Astrocyte of the spinal cord (primary cell): ENCODE measurements around the gene FAM151B.

Experiments used
- DNase-seq: peaks from one replicate; pipeline ENCODE4 v3.0.0; 2011; ENCODE audit warnings: low read depth, low spot score
- H3K4me3 ChIP-seq: 2 replicates; pipeline ENCODE4 v1.5.1; 2011; ENCODE audit warnings: low read depth, mild to moderate bottlenecking, low read length, moderate library complexity
- CTCF ChIP-seq: IDR thresholded peaks from 2 replicates; pipeline ENCODE4 v1.5.1; 2012; ENCODE audit warnings: low read depth, mild to moderate bottlenecking, low read length, inconsistent platforms
- in situ Hi-C: cut with HindIII; loops from 2 replicates; pipeline ENCODE4 v1.10.0; 2017; ENCODE audit warnings: low sequenced_read_pairs

FAM151B gene

GRCh38 chr5:80540691-80541090 is 52.8 kb downstream of the FAM151B start:
- TF ChIP-seq CTCF: no peak
- in situ Hi-C loops: no loop called here
- no peak overlapping the region for H3K4me3 ChIP-seq
- DNase-seq: no peak

- in situ Hi-C loops: no loop called here
- no peak for DNase-seq
- no peak for TF ChIP-seq CTCF
- H3K4me3 ChIP-seq: no peak overlapping the region
Measured at GRCh38 chr5:80541392-80541791, 53.5 kb downstream of the FAM151B start.

- TF ChIP-seq CTCF: no peak
- H3K4me3 ChIP-seq: no peak overlapping the region
- in situ Hi-C loops: no loop called here
- DNase-seq: no peak
Measured at GRCh38 chr5:80554646-80555045, 66.7 kb downstream of the FAM151B start.

- no peak overlapping the region for H3K4me3 ChIP-seq
- in situ Hi-C loops: no loop called here
- DNase-seq: no peak
- no peak for TF ChIP-seq CTCF
Measured at GRCh38 chr5:80555099-80555498, 67.2 kb downstream of the FAM151B start.

- no peak for DNase-seq
- in situ Hi-C loops: no loop called here
- H3K4me3 ChIP-seq: no peak overlapping the region
- no peak for TF ChIP-seq CTCF
Measured at GRCh38 chr5:80559244-80559643, 71.3 kb downstream of the FAM151B start.

GRCh38 chr5:80565330-80565729 is 77.4 kb downstream of the FAM151B start:
- TF ChIP-seq CTCF: no peak
- DNase-seq: no peak
- in situ Hi-C loops: no loop called here
- no peak overlapping the region for H3K4me3 ChIP-seq

- in situ Hi-C loops: no loop called here
- H3K4me3 ChIP-seq: no peak overlapping the region
- TF ChIP-seq CTCF: no peak
- DNase-seq: no peak
Measured at GRCh38 chr5:80566711-80567259, 78.9 kb downstream of the FAM151B start.
